Hematopoietic multipotent progenitor cell treated with erythropoietin and hydrocortisone succinate and interleukin-3 and kit ligand, for 15 days (in vitro differentiated cells): ENCODE results near the gene PCDHGA7.
"Not testable (repeated sequence)": the region's sequence is repeated elsewhere in the genome, so short reads cannot be mapped to it uniquely, and the experiment has no call there.

Experiments used
- DNase-seq: peaks from one replicate; pipeline ENCODE4 v3.0.0-alpha.2; 2015; ENCODE audit warnings: low spot score

Gene PCDHGA7

GRCh38 chr5:141382469-141383294 lies at the start of gene PCDHGA7:
PCDHGA7 (plus strand) TSS chr5:141382742; CDS start chr5:141382900, 158 bp downstream.
- DNase-seq = no peak

- DNase-seq = no peak
Observed at GRCh38 chr5:141338538-141339306, 43.8 kb upstream of the PCDHGA7 start, which contains the start of gene PCDHGA2. PCDHGA2 (plus strand) TSS chr5:141338760.

DNA sequence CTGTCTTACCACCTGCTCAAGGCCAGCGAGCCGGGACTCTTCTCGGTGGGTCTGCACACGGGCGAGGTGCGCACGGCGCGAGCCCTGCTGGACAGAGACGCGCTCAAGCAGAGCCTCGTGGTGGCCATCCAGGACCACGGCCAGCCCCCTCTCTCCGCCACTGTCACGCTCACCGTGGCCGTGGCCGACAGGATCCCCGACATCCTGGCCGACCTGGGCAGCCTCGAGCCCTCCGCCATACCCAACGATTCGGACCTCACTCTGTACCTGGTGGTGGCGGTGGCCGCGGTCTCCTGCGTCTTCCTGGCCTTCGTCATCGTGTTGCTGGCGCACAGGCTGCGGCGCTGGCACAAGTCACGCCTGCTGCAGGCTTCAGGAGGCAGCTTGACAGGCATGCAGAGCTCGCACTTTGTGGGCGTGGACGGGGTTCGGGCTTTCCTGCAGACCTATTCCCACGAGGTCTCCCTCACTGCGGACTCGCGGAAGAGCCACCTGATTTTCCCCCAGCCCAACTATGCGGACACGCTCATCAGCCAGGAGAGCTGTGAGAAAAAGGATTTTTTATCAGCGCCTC lies 41.7 kb upstream of the PCDHGA7 start:
- DNase-seq = not testable (repeated sequence)

DNA sequence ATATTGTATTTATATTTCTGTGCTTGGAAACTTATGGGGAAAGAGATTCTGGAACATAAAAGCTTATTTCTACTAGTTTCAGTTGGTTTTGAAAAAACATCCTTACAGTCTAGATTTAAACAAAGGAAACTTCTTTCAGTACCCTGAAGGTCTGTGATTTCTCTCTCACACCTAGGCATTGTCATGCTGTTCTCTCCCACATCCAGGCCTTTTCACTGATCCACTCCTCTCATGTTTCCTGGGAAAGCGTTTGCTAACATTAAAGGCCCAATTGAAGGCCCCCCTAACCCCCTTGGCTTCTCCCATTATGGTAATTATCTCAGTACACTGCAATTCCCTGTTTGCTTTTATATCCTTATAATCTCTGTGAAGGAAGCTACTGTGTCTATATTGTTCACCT lies 39.8 kb upstream of the PCDHGA7 start:
- no peak for DNase-seq

GRCh38 chr5:141343242-141343952 lies 39.1 kb upstream of the PCDHGA7 start, which contains the start of gene PCDHGA3:
PCDHGA3 (plus strand) TSS chr5:141343829; CDS start chr5:141344034, 205 bp downstream.
- DNase-seq = no peak

- no peak for DNase-seq
Observed at GRCh38 chr5:141343953-141344463, 38.5 kb upstream of the PCDHGA7 start.

- DNase-seq = no peak
Observed at GRCh38 chr5:141345327-141345726, 37.2 kb upstream of the PCDHGA7 start.

GRCh38 chr5:141346017-141346416 lies 36.5 kb upstream of the PCDHGA7 start:
- DNase-seq = not testable (repeated sequence)

GRCh38 chr5:141349917-141350619 lies 32.5 kb upstream of the PCDHGA7 start, which contains the start of gene PCDHGB1:
PCDHGB1 (plus strand) TSS chr5:141350099; CDS start chr5:141350261, 162 bp downstream.
- no peak for DNase-seq

DNA sequence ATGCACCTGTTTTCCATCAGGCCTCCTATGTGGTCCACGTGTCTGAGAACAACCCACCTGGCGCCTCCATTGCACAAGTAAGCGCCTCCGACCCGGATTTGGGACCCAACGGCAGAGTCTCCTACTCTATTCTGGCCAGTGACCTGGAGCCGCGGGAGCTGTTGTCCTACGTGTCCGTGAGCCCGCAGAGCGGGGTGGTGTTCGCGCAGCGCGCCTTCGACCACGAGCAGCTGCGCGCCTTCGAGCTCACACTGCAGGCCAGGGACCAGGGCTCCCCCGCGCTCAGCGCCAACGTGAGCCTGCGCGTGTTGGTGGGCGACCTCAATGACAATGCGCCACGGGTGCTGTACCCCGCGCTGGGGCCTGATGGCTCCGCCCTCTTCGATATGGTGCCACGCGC lies 31.0 kb upstream of the PCDHGA7 start:
- no peak for DNase-seq

GRCh38 chr5:141354900-141355469 lies 27.6 kb upstream of the PCDHGA7 start, which contains the start of gene PCDHGA4:
PCDHGA4 (plus strand) TSS chr5:141355021; CDS start chr5:141355108, 87 bp downstream.
- DNase-seq = no peak

GRCh38 chr5:141355641-141356040 lies 26.9 kb upstream of the PCDHGA7 start:
- no peak for DNase-seq

DNA sequence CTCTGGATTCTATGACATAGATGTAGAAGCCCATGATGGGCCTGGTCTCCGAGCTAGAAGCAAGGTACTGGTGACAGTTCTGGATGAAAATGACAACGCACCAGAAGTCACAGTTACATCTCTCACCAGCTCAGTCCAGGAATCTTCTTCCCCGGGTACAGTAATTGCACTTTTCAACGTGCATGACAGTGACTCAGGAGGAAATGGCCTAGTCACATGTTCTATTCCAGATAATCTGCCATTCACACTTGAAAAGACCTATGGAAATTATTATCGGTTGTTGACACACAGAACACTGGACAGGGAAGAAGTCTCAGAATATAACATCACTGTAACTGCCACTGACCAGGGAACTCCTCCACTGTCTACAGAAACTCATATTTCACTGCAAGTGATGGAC lies 26.4 kb upstream of the PCDHGA7 start:
- DNase-seq = no peak

- no peak for DNase-seq
Observed at GRCh38 chr5:141356950-141357349, 25.6 kb upstream of the PCDHGA7 start.

DNA sequence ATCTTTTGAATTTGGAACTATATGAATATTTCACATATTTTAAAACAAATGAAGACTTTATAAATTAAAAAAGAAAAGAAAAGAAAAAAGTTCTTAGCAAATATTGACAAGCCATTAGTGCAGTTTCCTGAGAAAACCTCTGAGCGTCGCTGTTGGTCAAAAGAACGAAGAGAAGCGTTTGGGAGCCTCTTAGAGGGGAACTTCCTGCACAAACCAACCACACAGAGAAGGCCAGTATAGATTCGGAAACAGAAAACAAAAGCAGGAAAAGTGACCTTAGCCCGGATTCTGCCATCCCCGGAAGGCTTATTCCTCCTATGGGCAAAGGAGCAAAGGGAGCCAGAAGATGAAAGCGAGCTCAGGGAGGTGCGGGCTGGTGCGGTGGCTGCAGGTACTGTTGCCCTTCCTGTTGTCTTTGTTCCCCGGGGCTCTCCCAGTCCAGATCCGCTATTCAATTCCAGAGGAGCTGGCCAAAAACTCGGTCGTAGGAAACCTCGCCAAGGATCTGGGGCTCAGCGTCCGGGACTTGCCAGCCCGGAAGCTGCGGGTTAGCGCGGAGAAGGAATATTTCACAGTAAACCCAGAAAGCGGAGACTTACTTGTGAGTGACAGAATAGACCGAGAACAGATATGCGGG lies 22.6 kb upstream of the PCDHGA7 start, which contains the start of gene PCDHGB2:
Gene PCDHGB2 (plus strand): TSS at position 205 of the 637 bp plus-strand sequence. CDS start 142 bp downstream, at position 347.
- no peak for DNase-seq

DNA sequence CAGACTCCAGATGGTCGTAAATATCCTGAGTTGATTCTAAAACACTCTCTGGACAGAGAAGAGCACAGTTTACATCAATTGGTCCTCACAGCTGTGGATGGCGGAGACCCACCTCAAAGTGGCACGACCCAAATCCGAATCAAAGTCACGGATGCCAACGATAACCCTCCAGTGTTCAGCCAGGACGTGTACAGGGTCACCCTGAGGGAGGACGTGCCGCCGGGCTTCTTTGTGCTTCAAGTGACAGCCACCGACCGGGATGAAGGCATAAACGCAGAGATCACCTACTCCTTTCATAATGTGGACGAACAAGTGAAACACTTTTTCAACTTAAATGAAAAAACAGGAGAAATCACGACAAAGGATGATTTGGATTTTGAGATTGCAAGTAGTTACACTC lies 21.9 kb upstream of the PCDHGA7 start:
- no peak for DNase-seq

GRCh38 chr5:141362719-141363118 lies 19.8 kb upstream of the PCDHGA7 start:
- no peak for DNase-seq

DNA sequence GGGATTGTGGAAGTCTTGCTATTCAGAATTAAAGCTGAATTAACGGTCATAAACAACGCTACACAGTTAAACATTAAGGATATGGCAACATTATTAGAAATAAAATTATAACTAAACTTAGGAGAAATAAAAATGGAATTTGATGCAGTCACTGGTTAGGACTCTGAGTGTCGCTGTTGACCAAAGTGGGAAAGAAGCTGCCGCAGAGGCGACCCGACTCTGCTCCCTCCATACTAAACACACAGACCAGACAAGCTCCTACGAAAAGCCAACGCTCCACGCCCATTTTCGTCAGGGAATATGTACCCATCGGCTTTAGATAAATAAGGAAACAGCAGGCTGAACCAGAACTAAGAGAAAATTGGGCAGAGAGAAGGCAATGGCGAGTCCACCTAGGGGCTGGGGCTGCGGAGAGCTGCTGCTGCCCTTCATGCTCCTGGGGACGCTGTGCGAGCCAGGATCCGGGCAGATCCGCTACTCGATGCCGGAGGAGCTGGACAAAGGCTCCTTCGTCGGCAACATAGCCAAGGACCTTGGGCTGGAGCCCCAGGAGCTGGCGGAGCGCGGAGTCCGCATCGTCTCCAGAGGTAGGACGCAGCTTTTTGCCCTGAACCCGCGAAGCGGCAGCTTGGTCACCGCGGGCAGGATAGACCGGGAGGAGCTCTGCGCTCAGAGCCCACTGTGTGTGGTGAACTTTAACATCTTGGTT lies 18.4 kb upstream of the PCDHGA7 start, which contains the start of gene PCDHGA5:
Gene PCDHGA5 (plus strand): TSS at position 211 of the 709 bp plus-strand sequence. CDS start 169 bp downstream, at position 380.
- no peak for DNase-seq
